HG03175 (cell line): ENCODE measurements around the gene TAC1.
"Not testable (repeated sequence)": the region's sequence is repeated elsewhere in the genome, so short reads cannot be mapped to it uniquely, and the experiment has no call there.

Source experiments
- ATAC-seq: cut with Tn5 transposase; IDR thresholded peaks from one replicate; pipeline ENCODE4 v1.9.1; 2021; ENCODE audit warnings: mild to moderate bottlenecking, moderate library complexity; ENCODE audit not compliant: unreplicated experiment

TAC1 gene

GRCh38 chr7:97731736-97732564, at the start of gene TAC1:
Gene TAC1, plus strand, starts transcription at chr7:97732086. Its CDS starts 527 bp downstream, at chr7:97732613.
- ATAC-seq, result no peak

GRCh38 chr7:97685952-97686351, 45.9 kb upstream of the TAC1 start:
- ATAC-seq, result no peak

GRCh38 chr7:97693586-97693985, 38.3 kb upstream of the TAC1 start:
- no peak for ATAC-seq

- no peak for ATAC-seq
Observed at GRCh38 chr7:97694355-97694754, 37.5 kb upstream of the TAC1 start.

GRCh38 chr7:97697396-97697795, 34.5 kb upstream of the TAC1 start:
- no peak for ATAC-seq

- no peak for ATAC-seq
Observed at GRCh38 chr7:97722386-97722785, 9.5 kb upstream of the TAC1 start.

GRCh38 chr7:97732565-97733275, 834 bp downstream of the TAC1 start:
- ATAC-seq, result no peak

GRCh38 chr7:97733276-97734161, 1.6 kb downstream of the TAC1 start:
- no peak for ATAC-seq

GRCh38 chr7:97734255-97734654, 2.4 kb downstream of the TAC1 start:
- no peak for ATAC-seq

GRCh38 chr7:97735075-97735474, 3.2 kb downstream of the TAC1 start:
- ATAC-seq, result no peak

GRCh38 chr7:97748482-97748881, 16.6 kb downstream of the TAC1 start:
- no peak for ATAC-seq

- ATAC-seq, result no peak
Observed at GRCh38 chr7:97751566-97751965, 19.7 kb downstream of the TAC1 start.

- no peak for ATAC-seq
Observed at GRCh38 chr7:97752215-97752614, 20.3 kb downstream of the TAC1 start.

- no peak for ATAC-seq
Observed at GRCh38 chr7:97757824-97758223, 25.9 kb downstream of the TAC1 start.

- ATAC-seq, result no peak
Observed at GRCh38 chr7:97770850-97771249, 39.0 kb downstream of the TAC1 start.

GRCh38 chr7:97771576-97771975, 39.7 kb downstream of the TAC1 start:
- no peak for ATAC-seq

- ATAC-seq, result no peak
Observed at GRCh38 chr7:97772045-97772901, 40.4 kb downstream of the TAC1 start.

GRCh38 chr7:97786398-97786797, 54.5 kb downstream of the TAC1 start:
- not testable (repeated sequence) for ATAC-seq
